HFF-Myc (cell line): ENCODE data around the gene U2AF1L4.

Experiments used
- DNase-seq: peaks from one replicate; pipeline ENCODE4 v3.0.0-alpha.2; 2011; ENCODE audit warnings: low read depth; ENCODE audit errors: extremely low read depth
- H3K4me3 ChIP-seq: replicated peaks from 2 replicates; pipeline ENCODE4 v1.5.1; 2011; ENCODE audit warnings: low read depth, mild to moderate bottlenecking, control low read depth, low read length
- CTCF ChIP-seq: IDR thresholded peaks from 2 replicates; pipeline ENCODE4 v1.5.1; 2012; ENCODE audit warnings: mild to moderate bottlenecking, low read depth, low read length, control low read depth; ENCODE audit errors: missing control alignments

U2AF1L4 gene

GRCh38 chr19:35756377-35757230, 11.4 kb upstream of the U2AF1L4 start, which contains the start of gene HSPB6:
Gene HSPB6, minus strand, starts transcription at chr19:35757029. Its CDS starts 21 bp downstream, at chr19:35757008.
- no peak for TF ChIP-seq CTCF
- peak within 1 kb of the TSS; percentile 97 for H3K4me3 ChIP-seq
- no peak for DNase-seq

GRCh38 chr19:35755550-35756376, 10.5 kb upstream of the U2AF1L4 start:
- TF ChIP-seq CTCF, result no peak
- H3K4me3 ChIP-seq, result peak overlapping the region; percentile 97
- no peak for DNase-seq

- peak overlapping the region; percentile 97 for H3K4me3 ChIP-seq
- no peak for TF ChIP-seq CTCF
- no peak for DNase-seq
These were observed 9.9 kb upstream of the U2AF1L4 start for GRCh38 chr19:35755131-35755549.

- H3K4me3 ChIP-seq, result no peak overlapping the region
- DNase-seq, result no peak
- TF ChIP-seq CTCF, result no peak
These were observed 9.3 kb upstream of the U2AF1L4 start for GRCh38 chr19:35754370-35755130.

GRCh38 chr19:35753634-35754369, 8.6 kb upstream of the U2AF1L4 start:
- no peak for TF ChIP-seq CTCF
- no peak overlapping the region for H3K4me3 ChIP-seq
- no peak for DNase-seq
